Right forelimb (tissue), 1 donor: ENCODE measurements around the gene TRIM7.
"Not testable (repeated sequence)": the region's sequence is repeated elsewhere in the genome, so short reads cannot be mapped to it uniquely, and the experiment has no call there.

ENCODE experiments used
- DNase-seq: peaks from one replicate; pipeline ENCODE4 v3.0.0-alpha.2; 2018

TRIM7 gene

GRCh38 chr5:181232593-181232992, 27.6 kb upstream of the TRIM7 start:
- DNase-seq = no peak

- DNase-seq = no peak
These were observed 26.4 kb upstream of the TRIM7 start for GRCh38 chr5:181231432-181231831.

GRCh38 chr5:181230551-181230950, 25.6 kb upstream of the TRIM7 start:
- DNase-seq = no peak

GRCh38 chr5:181229996-181230395, 25.0 kb upstream of the TRIM7 start:
- DNase-seq = no peak

- no peak for DNase-seq
These were observed 19.6 kb upstream of the TRIM7 start for GRCh38 chr5:181224390-181225229.

- DNase-seq = no peak
These were observed 18.9 kb upstream of the TRIM7 start for GRCh38 chr5:181223729-181224389.

- DNase-seq = peak; percentile 99
These were observed 18.2 kb upstream of the TRIM7 start, which contains the start of gene TRIM41 for GRCh38 chr5:181223058-181223728. TSS of gene TRIM41 (plus strand) at chr5:181223281. CDS start at chr5:181224000, 719 bp downstream.

GRCh38 chr5:181222630-181223057, 17.6 kb upstream of the TRIM7 start:
- no peak for DNase-seq

- DNase-seq = peak; percentile 99
These were observed 17.0 kb upstream of the TRIM7 start for GRCh38 chr5:181221792-181222629.

- no peak for DNase-seq
These were observed 16.3 kb upstream of the TRIM7 start for GRCh38 chr5:181221105-181221791.

GRCh38 chr5:181220178-181220515, 15.2 kb upstream of the TRIM7 start:
- DNase-seq = no peak

- no peak for DNase-seq
These were observed 14.5 kb upstream of the TRIM7 start for GRCh38 chr5:181219262-181220177.

GRCh38 chr5:181218795-181219124, 13.8 kb upstream of the TRIM7 start:
- no peak for DNase-seq

GRCh38 chr5:181217803-181218062, 12.7 kb upstream of the TRIM7 start:
- DNase-seq = no peak

- peak; percentile 74 for DNase-seq
These were observed 12.3 kb upstream of the TRIM7 start for GRCh38 chr5:181217111-181217802.

- DNase-seq = no peak
These were observed 11.3 kb upstream of the TRIM7 start for GRCh38 chr5:181215997-181216989.

GRCh38 chr5:181214249-181214648, 9.3 kb upstream of the TRIM7 start:
- DNase-seq = not testable (repeated sequence)

GRCh38 chr5:181212934-181213333, 7.9 kb upstream of the TRIM7 start:
- DNase-seq = no peak

- no peak for DNase-seq
These were observed 7.1 kb upstream of the TRIM7 start for GRCh38 chr5:181212080-181212479.

- no peak for DNase-seq
These were observed 6.2 kb upstream of the TRIM7 start for GRCh38 chr5:181211208-181211607.
